ENCODE results near the gene KCTD17.

GRCh38 chr22:37065180-37065579 is 13.6 kb downstream of the KCTD17 start:
- TF ChIP-seq CTCF (IDR thresholded peaks at IDR 0.05) = no peak
- no peak for TF ChIP-seq POLR2A (IDR thresholded peaks at IDR 0.05)
